Measurements from ENCODE around the gene USP36.

GRCh38 chr17:78785663-78786057, 55.0 kb downstream of the USP36 start:
- TF ChIP-seq, protein P1, sequence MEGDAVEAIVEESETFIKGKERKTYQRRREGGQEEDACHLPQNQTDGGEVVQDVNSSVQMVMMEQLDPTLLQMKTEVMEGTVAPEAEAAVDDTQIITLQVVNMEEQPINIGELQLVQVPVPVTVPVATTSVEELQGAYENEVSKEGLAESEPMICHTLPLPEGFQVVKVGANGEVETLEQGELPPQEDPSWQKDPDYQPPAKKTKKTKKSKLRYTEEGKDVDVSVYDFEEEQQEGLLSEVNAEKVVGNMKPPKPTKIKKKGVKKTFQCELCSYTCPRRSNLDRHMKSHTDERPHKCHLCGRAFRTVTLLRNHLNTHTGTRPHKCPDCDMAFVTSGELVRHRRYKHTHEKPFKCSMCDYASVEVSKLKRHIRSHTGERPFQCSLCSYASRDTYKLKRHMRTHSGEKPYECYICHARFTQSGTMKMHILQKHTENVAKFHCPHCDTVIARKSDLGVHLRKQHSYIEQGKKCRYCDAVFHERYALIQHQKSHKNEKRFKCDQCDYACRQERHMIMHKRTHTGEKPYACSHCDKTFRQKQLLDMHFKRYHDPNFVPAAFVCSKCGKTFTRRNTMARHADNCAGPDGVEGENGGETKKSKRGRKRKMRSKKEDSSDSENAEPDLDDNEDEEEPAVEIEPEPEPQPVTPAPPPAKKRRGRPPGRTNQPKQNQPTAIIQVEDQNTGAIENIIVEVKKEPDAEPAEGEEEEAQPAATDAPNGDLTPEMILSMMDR (conservative IDR thresholded peaks at IDR 0.05; ENCODE audit: low read length) = no peak
- no peak for TF ChIP-seq EZH2phosphoT487 (IDR thresholded peaks at IDR 0.05; ENCODE audit: borderline replicate concordance, low read depth, low read length)

Measured in OCI-LY7 (cell line).